ENCODE results near the gene C16orf92. TPM values are rescaled to one million over a fixed set of nuclear protein-coding genes. Genes with fewer than 3 reads are reported as not detected.
A peak's percentile ranks its signal among the peaks of the same experiment; 100 is the strongest.

Gene C16orf92
- total and polyA plus RNA-seq, 7 experiments from 2014 or later: not detected

GRCh38 chr16:29984137-29984763 lies 38.7 kb upstream of the C16orf92 start:
- H3K9me3 Mint-ChIP-seq: no peaks in the 10 kb centered on the region
- H3K36me3 Mint-ChIP-seq: peaks cover 14 to 57% (median 22%) of the 10 kb centered on the region in 5 donors
- Histone ChIP-seq H3K4me1 (ENCODE audit: control insufficient read depth in 2 of 2, insufficient read depth in 2 of 2, low read length in 2 of 2) (no peaks in the 10 kb centered on the region), H3K9me3 (ENCODE audit: control insufficient read depth in 2 of 3, low read length in 3 of 3) (no peaks in the 10 kb centered on the region), H3K27me3 (ENCODE audit: control insufficient read depth in 2 of 2, insufficient read depth in 2 of 2, low read length in 2 of 2) (no peaks in the 10 kb centered on the region), H3K4me3 (ENCODE audit: low read length) (no peak overlapping the region), H3K36me3 (ENCODE audit: control insufficient read depth in 2 of 3, insufficient read depth in 3 of 3, low read length in 3 of 3) (peaks cover 12 to 97% (median 14%) of the 10 kb centered on the region in 3 experiments), H3K27ac (ENCODE audit: low read depth, low read length) (no peak overlapping the region)
- H3K4me3 Mint-ChIP-seq: no peak overlapping the region
- DNase-seq (no peak), ATAC-seq (no peak)
- intact Hi-C loops (cut with micrococcal nuclease): no loop called here
- ChIA-PET POLR2A (interaction anchor here (0.8 kb wide), 1 partner anchor 110 kb away, joined by 3 read pairs; no protein-coding TSS in a partner anchor), CTCF (no interaction called here)
- peak overlapping the region in 1 of 9 donors; percentile 33 for H3K27ac Mint-ChIP-seq
- peaks cover 0 to 4% (median 0%) of the 10 kb centered on the region in 7 donors for H3K4me1 Mint-ChIP-seq
- H3K27me3 Mint-ChIP-seq: no peaks in the 10 kb centered on the region

- Mint-ChIP-seq H3K4me3 (no peak overlapping the region), H3K27ac (no peak overlapping the region), H3K36me3 (peaks cover 14 to 53% (median 20%) of the 10 kb centered on the region in 5 donors), H3K27me3 (no peaks in the 10 kb centered on the region), H3K9me3 (no peaks in the 10 kb centered on the region), H3K4me1 (peaks cover 0 to 4% (median 0%) of the 10 kb centered on the region in 7 donors)
- ChIA-PET CTCF (no interaction called here), POLR2A (interaction anchor here (0.8 kb wide), 1 partner anchor 110 kb away, joined by 3 read pairs; no protein-coding TSS in a partner anchor)
- DNase-seq: no peak
- ATAC-seq: no peak
- intact Hi-C loops (cut with micrococcal nuclease): no loop called here
- Histone ChIP-seq H3K4me1 (ENCODE audit: control insufficient read depth in 2 of 2, insufficient read depth in 2 of 2, low read length in 2 of 2) (no peaks in the 10 kb centered on the region), H3K27me3 (ENCODE audit: control insufficient read depth in 2 of 2, insufficient read depth in 2 of 2, low read length in 2 of 2) (no peaks in the 10 kb centered on the region), H3K9me3 (ENCODE audit: control insufficient read depth in 2 of 3, low read length in 3 of 3) (no peaks in the 10 kb centered on the region), H3K4me3 (ENCODE audit: low read length) (no peak overlapping the region), H3K36me3 (ENCODE audit: control insufficient read depth in 2 of 3, insufficient read depth in 3 of 3, low read length in 3 of 3) (peaks cover 7 to 97% (median 14%) of the 10 kb centered on the region in 3 experiments), H3K27ac (ENCODE audit: low read depth, low read length) (no peak overlapping the region)
Observed at GRCh38 chr16:29984764-29985147, 38.2 kb upstream of the C16orf92 start.

GRCh38 chr16:29985271-29985811 lies 37.7 kb upstream of the C16orf92 start:
- no peak overlapping the region for H3K27ac Mint-ChIP-seq
- H3K27me3 Mint-ChIP-seq: no peaks in the 10 kb centered on the region
- H3K36me3 Mint-ChIP-seq: peaks cover 14 to 51% (median 21%) of the 10 kb centered on the region in 5 donors
- ATAC-seq (no peak), DNase-seq (no peak)
- POLR2A ChIA-PET: no interaction called here
- H3K4me1 Mint-ChIP-seq: peaks cover 0 to 3% (median 0%) of the 10 kb centered on the region in 7 donors
- H3K4me3 ChIP-seq (ENCODE audit: low read length): no peak overlapping the region
- H3K9me3 Mint-ChIP-seq: no peaks in the 10 kb centered on the region
- no peak overlapping the region for H3K27ac ChIP-seq (ENCODE audit: low read depth, low read length)
- H3K4me1 ChIP-seq (ENCODE audit: control insufficient read depth in 2 of 2, insufficient read depth in 2 of 2, low read length in 2 of 2): no peaks in the 10 kb centered on the region
- H3K27me3 ChIP-seq (ENCODE audit: control insufficient read depth in 2 of 2, insufficient read depth in 2 of 2, low read length in 2 of 2): no peaks in the 10 kb centered on the region
- no peak overlapping the region for H3K4me3 Mint-ChIP-seq
- CTCF ChIA-PET: interaction anchor here (0.6 kb wide), 2 partner anchors 87 to 256 kb away, joined by 3 to 8 read pairs; no protein-coding TSS in a partner anchor
- H3K9me3 ChIP-seq (ENCODE audit: control insufficient read depth in 2 of 3, low read length in 3 of 3): no peaks in the 10 kb centered on the region
- intact Hi-C loops (cut with micrococcal nuclease): no loop called here
- peaks cover 1 to 97% (median 11%) of the 10 kb centered on the region in 3 experiments for H3K36me3 ChIP-seq (ENCODE audit: control insufficient read depth in 2 of 3, insufficient read depth in 3 of 3, low read length in 3 of 3)

GRCh38 chr16:29986231-29986630 lies 36.8 kb upstream of the C16orf92 start:
- Mint-ChIP-seq H3K4me3 (no peak overlapping the region), H3K27me3 (no peaks in the 10 kb centered on the region), H3K9me3 (no peaks in the 10 kb centered on the region), H3K36me3 (peaks cover 14 to 48% (median 23%) of the 10 kb centered on the region in 5 donors), H3K4me1 (no peaks in the 10 kb centered on the region), H3K27ac (no peak overlapping the region)
- ATAC-seq: no peak
- no peaks in the 10 kb centered on the region for H3K27me3 ChIP-seq (ENCODE audit: control insufficient read depth in 2 of 2, insufficient read depth in 2 of 2, low read length in 2 of 2)
- ChIA-PET CTCF (interaction anchor here (0.6 kb wide), 1 partner anchor 88 kb away, joined by 8 read pairs; no protein-coding TSS in a partner anchor), POLR2A (interaction anchor here (0.9 to 1.8 kb wide), 2 partner anchors 9 to 25 kb away, joined by 3 to 6 read pairs; partner anchors contain the start of genes HIRIP3 and TMEM219)
- no peak overlapping the region for H3K27ac ChIP-seq (ENCODE audit: low read depth, low read length)
- H3K9me3 ChIP-seq (ENCODE audit: control insufficient read depth in 2 of 3, low read length in 3 of 3): no peaks in the 10 kb centered on the region
- H3K4me1 ChIP-seq (ENCODE audit: control insufficient read depth in 2 of 2, insufficient read depth in 2 of 2, low read length in 2 of 2): no peaks in the 10 kb centered on the region
- H3K4me3 ChIP-seq (ENCODE audit: low read length): no peak overlapping the region
- no peak for DNase-seq
- intact Hi-C loops (cut with micrococcal nuclease): no loop called here
- H3K36me3 ChIP-seq (ENCODE audit: control insufficient read depth in 2 of 3, insufficient read depth in 3 of 3, low read length in 3 of 3): peaks cover 0 to 98% (median 4%) of the 10 kb centered on the region in 3 experiments

- Mint-ChIP-seq H3K9me3 (no peaks in the 10 kb centered on the region), H3K27ac (no peak overlapping the region), H3K27me3 (no peaks in the 10 kb centered on the region), H3K36me3 (peaks cover 14 to 45% (median 21%) of the 10 kb centered on the region in 5 donors), H3K4me3 (no peak overlapping the region), H3K4me1 (no peaks in the 10 kb centered on the region)
- Histone ChIP-seq H3K4me3 (ENCODE audit: low read length) (no peak overlapping the region), H3K9me3 (ENCODE audit: control insufficient read depth in 2 of 3, low read length in 3 of 3) (no peaks in the 10 kb centered on the region), H3K4me1 (ENCODE audit: control insufficient read depth in 2 of 2, insufficient read depth in 2 of 2, low read length in 2 of 2) (no peaks in the 10 kb centered on the region), H3K27me3 (ENCODE audit: control insufficient read depth in 2 of 2, insufficient read depth in 2 of 2, low read length in 2 of 2) (no peaks in the 10 kb centered on the region), H3K27ac (ENCODE audit: low read depth, low read length) (no peak overlapping the region), H3K36me3 (ENCODE audit: control insufficient read depth in 2 of 3, insufficient read depth in 3 of 3, low read length in 3 of 3) (peaks cover 0 to 98% (median 0%) of the 10 kb centered on the region in 3 experiments)
- CTCF ChIA-PET: interaction anchor here (0.5 to 0.6 kb wide), 2 partner anchors 88 to 228 kb away, joined by 3 to 7 read pairs; no protein-coding TSS in a partner anchor
- POLR2A ChIA-PET: interaction anchor here (0.9 to 1.8 kb wide), 2 partner anchors 9 to 25 kb away, joined by 3 to 6 read pairs; partner anchors contain the start of genes HIRIP3 and TMEM219
- no peak for DNase-seq
- ATAC-seq: no peak
- intact Hi-C loops (cut with micrococcal nuclease): no loop called here
Observed at GRCh38 chr16:29986931-29987330, 36.1 kb upstream of the C16orf92 start.

- ATAC-seq (no peak), DNase-seq (no peak)
- Mint-ChIP-seq H3K27ac (peak overlapping the region in 1 of 9 donors; percentile 26), H3K27me3 (no peaks in the 10 kb centered on the region), H3K9me3 (no peaks in the 10 kb centered on the region), H3K4me1 (no peaks in the 10 kb centered on the region), H3K36me3 (peaks cover 14 to 41% (median 21%) of the 10 kb centered on the region in 5 donors), H3K4me3 (no peak overlapping the region)
- Histone ChIP-seq H3K4me1 (ENCODE audit: control insufficient read depth in 2 of 2, insufficient read depth in 2 of 2, low read length in 2 of 2) (no peaks in the 10 kb centered on the region), H3K9me3 (ENCODE audit: control insufficient read depth in 2 of 3, low read length in 3 of 3) (no peaks in the 10 kb centered on the region), H3K4me3 (ENCODE audit: low read length) (no peak overlapping the region), H3K27ac (ENCODE audit: low read depth, low read length) (no peak overlapping the region), H3K27me3 (ENCODE audit: control insufficient read depth in 2 of 2, insufficient read depth in 2 of 2, low read length in 2 of 2) (no peaks in the 10 kb centered on the region), H3K36me3 (ENCODE audit: control insufficient read depth in 2 of 3, insufficient read depth in 3 of 3, low read length in 3 of 3) (peaks cover 0 to 98% (median 0%) of the 10 kb centered on the region in 3 experiments)
- CTCF ChIA-PET: interaction anchor here (0.5 to 0.6 kb wide), 2 partner anchors 89 to 229 kb away, joined by 3 to 7 read pairs; no protein-coding TSS in a partner anchor
- intact Hi-C loops (cut with micrococcal nuclease): no loop called here
- POLR2A ChIA-PET: interaction anchor here (0.9 to 1.8 kb wide), 2 partner anchors 8 to 26 kb away, joined by 3 to 6 read pairs; partner anchors contain the start of genes HIRIP3 and TMEM219
Observed at GRCh38 chr16:29987371-29988085, 35.5 kb upstream of the C16orf92 start.

Data from naive thymus-derived CD4-positive, alpha-beta T cell (primary cell).